ENCODE measurements around the gene SPEG. TPM values are rescaled to one million over a fixed set of nuclear protein-coding genes. Genes with fewer than 3 reads are reported as not detected.
"Not testable (repeated sequence)": the region's sequence is repeated elsewhere in the genome, so short reads cannot be mapped to it uniquely, and the experiment has no call there.

SPEG gene
- total RNA-seq, 1 experiment from 2014 or later: 55.3 TPM

- ATAC-seq: no peak
- DNase-seq (ENCODE audit: low spot score): no peak
- peaks cover 35% of the 10 kb centered on the region for H3K4me1 Mint-ChIP-seq
- TF ChIP-seq PREB (CRISPR knock-in tag; IDR thresholded peaks at IDR 0.05; ENCODE audit: borderline replicate concordance) (no peak), GRHL2 (CRISPR knock-in tag; IDR thresholded peaks at IDR 0.05; ENCODE audit: insufficient replicate concordance, severe bottlenecking) (no peak)
- no peak overlapping the region for H3K4me3 Mint-ChIP-seq
- ChIA-PET POLR2A (no interaction called here), CTCF (interaction anchor here (1.0 to 6.7 kb wide), 10 partner anchors 18 to 124 kb away, joined by 3 to 178 read pairs (median 54); partner anchors contain the start of genes DNPEP, GMPPA and SPEG)
- H3K9me3 Mint-ChIP-seq: no peaks in the 10 kb centered on the region
- no peak overlapping the region for H3K27ac Mint-ChIP-seq
- H3K27me3 Mint-ChIP-seq (ENCODE audit: low read depth): no peaks in the 10 kb centered on the region
- no peaks in the 10 kb centered on the region for H3K36me3 Mint-ChIP-seq
Observed at GRCh38 chr2:219405958-219406860, 28.4 kb upstream of the SPEG start.

- Mint-ChIP-seq H3K9me3 (no peaks in the 10 kb centered on the region), H3K4me3 (no peak overlapping the region), H3K36me3 (no peaks in the 10 kb centered on the region), H3K27me3 (ENCODE audit: low read depth) (no peaks in the 10 kb centered on the region), H3K27ac (no peak overlapping the region), H3K4me1 (peaks cover 33% of the 10 kb centered on the region)
- POLR2A ChIA-PET: no interaction called here
- TF ChIP-seq FOXP1 (CRISPR knock-in tag; IDR thresholded peaks at IDR 0.05; ENCODE audit: borderline replicate concordance): no peak
- CTCF ChIA-PET: interaction anchor here (0.8 to 3.8 kb wide), 3 partner anchors 27 to 103 kb away, joined by 3 to 14 read pairs (median 3); partner anchors contain the start of gene SPEG
- ATAC-seq (no peak), DNase-seq (ENCODE audit: low spot score) (no peak)
Observed at GRCh38 chr2:219406861-219407230, 27.8 kb upstream of the SPEG start.

GRCh38 chr2:219407343-219407742 is 27.3 kb upstream of the SPEG start:
- CTCF ChIA-PET: interaction anchor here (0.8 to 3.8 kb wide), 5 partner anchors 27 to 103 kb away, joined by 3 to 14 read pairs (median 4); partner anchors contain the start of gene SPEG
- H3K36me3 Mint-ChIP-seq; DNase-seq (ENCODE audit: low spot score); H3K27me3 Mint-ChIP-seq (ENCODE audit: low read depth); H3K27ac Mint-ChIP-seq; H3K9me3 Mint-ChIP-seq; ATAC-seq; POLR2A ChIA-PET; H3K4me3 Mint-ChIP-seq: not testable (repeated sequence)
- peaks cover 29% of the 10 kb centered on the region for H3K4me1 Mint-ChIP-seq

- DNase-seq (ENCODE audit: low spot score): no peak
- no peak for ATAC-seq
- ChIA-PET CTCF (interaction anchor here (1.1 to 3.8 kb wide), 5 partner anchors 22 to 122 kb away, joined by 3 to 14 read pairs (median 4); partner anchors contain the start of gene SPEG), POLR2A (no interaction called here)
- Mint-ChIP-seq H3K9me3 (peaks cover 6% of the 10 kb centered on the region; the same call in 1 of the 2 replicates), H3K4me1 (peaks cover 20% of the 10 kb centered on the region), H3K4me3 (no peak overlapping the region), H3K27me3 (ENCODE audit: low read depth) (peaks cover 3% of the 10 kb centered on the region), H3K27ac (no peak overlapping the region), H3K36me3 (0 out of 2 replicates have a peak, but pooled peaks cover 2% of the 10 kb centered on the region)
- TF ChIP-seq STAT6 (CRISPR knock-in tag; conservative IDR thresholded peaks at IDR 0.05; ENCODE audit: low read depth) (no peak), HMGA2 (CRISPR knock-in tag; IDR thresholded peaks at IDR 0.05) (no peak), ZMAT4 (CRISPR knock-in tag; IDR thresholded peaks at IDR 0.05) (no peak), TEAD4 (CRISPR knock-in tag; IDR thresholded peaks at IDR 0.05) (no peak), OVOL2 (CRISPR knock-in tag; IDR thresholded peaks at IDR 0.05; ENCODE audit: borderline replicate concordance) (no peak), ZSCAN18 (CRISPR knock-in tag; IDR thresholded peaks at IDR 0.05) (no peak), NFE2L1 (CRISPR knock-in tag; IDR thresholded peaks at IDR 0.05) (no peak), ZNF263 (CRISPR knock-in tag; IDR thresholded peaks at IDR 0.05; ENCODE audit: low read depth) (no peak), NR1H2 (CRISPR knock-in tag; IDR thresholded peaks at IDR 0.05) (no peak), AFF4 (CRISPR knock-in tag; IDR thresholded peaks at IDR 0.05; ENCODE audit: borderline replicate concordance) (no peak), ZNF138 (CRISPR knock-in tag; conservative IDR thresholded peaks at IDR 0.05) (no peak), CDX4 (CRISPR knock-in tag; IDR thresholded peaks at IDR 0.05; ENCODE audit: borderline replicate concordance) (no peak), TEAD1 (CRISPR knock-in tag; IDR thresholded peaks at IDR 0.05) (no peak)
Observed at GRCh38 chr2:219408204-219408603, 26.4 kb upstream of the SPEG start.
